ENCODE results near the gene FBLN1.
"Not testable (repeated sequence)": the region's sequence is repeated elsewhere in the genome, so short reads cannot be mapped to it uniquely, and the experiment has no call there.

GRCh38 chr22:45495616-45496015 is 7.1 kb upstream of the FBLN1 start:
- not testable (repeated sequence) for TF ChIP-seq POLR2AphosphoS5 (IDR thresholded peaks at IDR 0.05; ENCODE audit: low read depth, low read length); POLR2A (IDR thresholded peaks at IDR 0.05; ENCODE audit: low read depth, low read length); SPI1 (IDR thresholded peaks at IDR 0.05; ENCODE audit: low read depth, low read length); TAF1 (IDR thresholded peaks at IDR 0.05; ENCODE audit: low read depth, low read length); PAX5 (IDR thresholded peaks at IDR 0.05; ENCODE audit: insufficient read depth, low read length, severe bottlenecking); POU2F2 (IDR thresholded peaks at IDR 0.05; ENCODE audit: low read depth, low read length)

All from GM12891 (cell line).